Type B pancreatic cell (in vitro differentiated cells): ENCODE results near the gene ENKUR. TPM values are rescaled to one million over a fixed set of nuclear protein-coding genes. Genes with fewer than 3 reads are reported as not detected.
"Not testable (repeated sequence)": the region's sequence is repeated elsewhere in the genome, so short reads cannot be mapped to it uniquely, and the experiment has no call there.

ENCODE experiments used
- DNase-seq: peaks from one replicate; pipeline ENCODE4 v3.0.0; 2021; ENCODE audit warnings: mixed read lengths; ENCODE audit not compliant: unreplicated experiment; ENCODE audit errors: extremely low spot score
- H3K27ac Mint-ChIP-seq: 2 replicates; pipeline ENCODE4 v1.8.0; 2021; ENCODE audit warnings: mild to moderate bottlenecking, mixed read lengths
- H3K27me3 Mint-ChIP-seq: 2 replicates; pipeline ENCODE4 v1.8.0; 2021; ENCODE audit warnings: mixed read lengths
- H3K36me3 Mint-ChIP-seq: 2 replicates; pipeline ENCODE4 v1.8.0; 2021; ENCODE audit warnings: mixed read lengths
- H3K4me1 Mint-ChIP-seq: one replicate; pipeline ENCODE4 v1.8.0; 2021; ENCODE audit warnings: mixed read lengths; ENCODE audit not compliant: unreplicated experiment
- H3K4me3 Mint-ChIP-seq: 2 replicates; pipeline ENCODE4 v1.8.0; 2021; ENCODE audit warnings: mild to moderate bottlenecking, mixed read lengths
- H3K9me3 Mint-ChIP-seq: 2 replicates; pipeline ENCODE4 v1.8.0; 2021; ENCODE audit warnings: mixed read lengths
- CTCF ChIP-seq: fragments of 200-600 bp; sonication (generic); conservative IDR thresholded peaks from 2 replicates; pipeline ENCODE4 v1.5.0; 2021; ENCODE audit warnings: antibody characterized with exemption, mild to moderate bottlenecking
- total RNA-seq: library from RNA; stranded (reverse); gene quantifications from 2 replicates; pipeline ENCODE4 v1.2.1, GENCODE V29; 2021; ENCODE audit warnings: low replicate concordance

ENKUR gene
- total RNA-seq, 1 donor from 2014 or later = 7.2 TPM

- Mint-ChIP-seq H3K27me3 (no peaks in the 10 kb centered on the region), H3K27ac (peak within 1 kb of the TSS; percentile 99), H3K36me3 (no peaks in the 10 kb centered on the region), H3K4me1 (peaks cover 4% of the 10 kb centered on the region), H3K9me3 (no peaks in the 10 kb centered on the region), H3K4me3 (peak within 1 kb of the TSS; percentile 96)
- peak; percentile 97 for DNase-seq
- no peak for TF ChIP-seq CTCF
Observed at GRCh38 chr10:25016376-25017153, 607 bp upstream of the ENKUR start, which contains the start of gene THNSL1. Gene THNSL1 (plus strand): TSS chr10:25016612. CDS start chr10:25023224, 6,612 bp downstream.

- Mint-ChIP-seq H3K27me3 (no peaks in the 10 kb centered on the region), H3K4me3 (peak overlapping the region; percentile 96)
- DNase-seq = no peak
Observed at GRCh38 chr10:25014579-25014978, 1.4 kb downstream of the ENKUR start.

GRCh38 chr10:25011591-25011990 lies 4.4 kb downstream of the ENKUR start:
- H3K4me1 Mint-ChIP-seq, H3K27ac Mint-ChIP-seq, H3K9me3 Mint-ChIP-seq, H3K27me3 Mint-ChIP-seq, DNase-seq, H3K36me3 Mint-ChIP-seq, H3K4me3 Mint-ChIP-seq: not testable (repeated sequence)

More at GRCh38 chr10:25014579-25014978, 1.4 kb downstream of the ENKUR start:
- Mint-ChIP-seq H3K9me3 (no peaks in the 10 kb centered on the region), H3K36me3 (no peaks in the 10 kb centered on the region), H3K27ac (peak overlapping the region; percentile 99), H3K4me1 (peaks cover 4% of the 10 kb centered on the region)
- TF ChIP-seq CTCF = no peak

GRCh38 chr10:24998044-24998443 lies 17.9 kb downstream of the ENKUR start:
- Mint-ChIP-seq H3K9me3 (no peaks in the 10 kb centered on the region), H3K27ac (no peak overlapping the region), H3K4me1 (no peaks in the 10 kb centered on the region), H3K36me3 (no peaks in the 10 kb centered on the region), H3K27me3 (no peaks in the 10 kb centered on the region), H3K4me3 (no peak overlapping the region)
- TF ChIP-seq CTCF = no peak
- DNase-seq = no peak

- no peak overlapping the region for H3K27ac Mint-ChIP-seq
- H3K9me3 Mint-ChIP-seq = no peaks in the 10 kb centered on the region
- no peaks in the 10 kb centered on the region for H3K36me3 Mint-ChIP-seq
- no peak for DNase-seq
- no peak overlapping the region for H3K4me3 Mint-ChIP-seq
- no peak for TF ChIP-seq CTCF
- no peaks in the 10 kb centered on the region for H3K4me1 Mint-ChIP-seq
- no peaks in the 10 kb centered on the region for H3K27me3 Mint-ChIP-seq
Observed at GRCh38 chr10:24995072-24995471, 20.9 kb downstream of the ENKUR start.

GRCh38 chr10:24993237-24993958 lies 22.6 kb downstream of the ENKUR start:
- H3K4me1 Mint-ChIP-seq = no peaks in the 10 kb centered on the region
- no peaks in the 10 kb centered on the region for H3K27me3 Mint-ChIP-seq
- no peak overlapping the region for H3K4me3 Mint-ChIP-seq
- H3K36me3 Mint-ChIP-seq = no peaks in the 10 kb centered on the region
- DNase-seq = no peak
- no peak overlapping the region for H3K27ac Mint-ChIP-seq
- no peak for TF ChIP-seq CTCF
- H3K9me3 Mint-ChIP-seq = no peaks in the 10 kb centered on the region
